ENCODE results near the gene TOP1. TPM values are rescaled to one million over a fixed set of nuclear protein-coding genes. Genes with fewer than 3 reads are reported as not detected.

Gene TOP1
- total and polyA plus RNA-seq, 2 of the 4 experiments (the other 2 are of a cell fraction) = 14.0 to 21.5 TPM

DNA sequence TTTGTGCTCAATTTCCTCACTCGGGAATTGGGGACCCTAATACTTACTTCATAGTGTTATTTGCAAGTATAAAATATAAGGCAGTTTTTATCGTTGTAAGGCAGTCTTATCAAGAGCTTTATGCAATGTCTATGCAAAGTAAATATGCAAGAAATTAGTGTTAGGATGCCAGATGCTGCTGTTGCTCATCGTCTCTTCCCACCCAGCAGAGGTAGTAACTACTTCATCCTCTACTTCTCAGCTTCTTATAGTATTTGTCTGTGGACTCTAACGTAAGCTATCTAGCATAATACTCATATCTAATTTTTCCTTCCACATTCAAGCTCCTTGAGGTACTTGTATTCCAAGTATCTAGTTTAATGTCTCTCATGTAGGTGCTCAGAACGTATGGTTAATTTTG is 120.3 kb downstream of the TOP1 start:
- no peak overlapping the region for H4K91ac ChIP-seq (ENCODE audit: insufficient read depth, low read depth, low read length)
- DNase-seq (no peak), ATAC-seq (ENCODE audit: low read depth) (no peak)
- peaks cover 57 to 99% of the 10 kb centered on the region in 2 experiments for H3K79me1 ChIP-seq (ENCODE audit: low read depth in 1 of 2, low read length in 2 of 2)
- ChIA-PET POLR2A (ENCODE audit: unreplicated experiment) (no interaction called here), CTCF (interaction anchor here (1.1 kb wide), 1 partner anchor 10 kb away, joined by 4 read pairs; no protein-coding TSS in a partner anchor)
- peaks cover 6% of the 10 kb centered on the region; the same call in 1 of the 2 replicates for H3K36me3 ChIP-seq (ENCODE audit: control insufficient read depth, insufficient read depth, low read length)
- no peaks in the 10 kb centered on the region for H3K9me3 ChIP-seq (ENCODE audit: control insufficient read depth, insufficient read depth, low read length)
- in situ Hi-C loops (cut with MboI; ENCODE audit: low sequenced_read_pairs) = no loop called here
- no peak overlapping the region for H2BK15ac ChIP-seq (ENCODE audit: low read depth, low read length)
- no peak overlapping the region for H2BK120ac ChIP-seq (ENCODE audit: low read depth, low read length)
- TF ChIP-seq MAZ (IDR thresholded peaks at IDR 0.05; ENCODE audit: borderline replicate concordance, low read depth, low read length) = no peak
- no peak for TF ChIP-seq NFE2L2 (IDR thresholded peaks at IDR 0.05; ENCODE audit: low read depth, low read length)
- TF ChIP-seq MAFK (IDR thresholded peaks at IDR 0.05; ENCODE audit: low read depth, low read length) = no peak
- TF ChIP-seq CEBPB (IDR thresholded peaks at IDR 0.05; ENCODE audit: low read depth, low read length) = no peak
- TF ChIP-seq BHLHE40 (IDR thresholded peaks at IDR 0.05; ENCODE audit: low read depth, low read length) = no peak
- TF ChIP-seq POLR2A (IDR thresholded peaks at IDR 0.05; ENCODE audit: low read depth, low read length) = no peak
- TF ChIP-seq, protein P1, sequence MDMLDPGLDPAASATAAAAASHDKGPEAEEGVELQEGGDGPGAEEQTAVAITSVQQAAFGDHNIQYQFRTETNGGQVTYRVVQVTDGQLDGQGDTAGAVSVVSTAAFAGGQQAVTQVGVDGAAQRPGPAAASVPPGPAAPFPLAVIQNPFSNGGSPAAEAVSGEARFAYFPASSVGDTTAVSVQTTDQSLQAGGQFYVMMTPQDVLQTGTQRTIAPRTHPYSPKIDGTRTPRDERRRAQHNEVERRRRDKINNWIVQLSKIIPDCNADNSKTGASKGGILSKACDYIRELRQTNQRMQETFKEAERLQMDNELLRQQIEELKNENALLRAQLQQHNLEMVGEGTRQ (IDR thresholded peaks at IDR 0.05; ENCODE audit: low read depth, low read length) = no peak
- no peak for TF ChIP-seq RAD21 (IDR thresholded peaks at IDR 0.05; ENCODE audit: low read length)
- TF ChIP-seq RCOR1 (IDR thresholded peaks at IDR 0.05; ENCODE audit: insufficient replicate concordance, low read length) = no peak
- TF ChIP-seq, protein P2, sequence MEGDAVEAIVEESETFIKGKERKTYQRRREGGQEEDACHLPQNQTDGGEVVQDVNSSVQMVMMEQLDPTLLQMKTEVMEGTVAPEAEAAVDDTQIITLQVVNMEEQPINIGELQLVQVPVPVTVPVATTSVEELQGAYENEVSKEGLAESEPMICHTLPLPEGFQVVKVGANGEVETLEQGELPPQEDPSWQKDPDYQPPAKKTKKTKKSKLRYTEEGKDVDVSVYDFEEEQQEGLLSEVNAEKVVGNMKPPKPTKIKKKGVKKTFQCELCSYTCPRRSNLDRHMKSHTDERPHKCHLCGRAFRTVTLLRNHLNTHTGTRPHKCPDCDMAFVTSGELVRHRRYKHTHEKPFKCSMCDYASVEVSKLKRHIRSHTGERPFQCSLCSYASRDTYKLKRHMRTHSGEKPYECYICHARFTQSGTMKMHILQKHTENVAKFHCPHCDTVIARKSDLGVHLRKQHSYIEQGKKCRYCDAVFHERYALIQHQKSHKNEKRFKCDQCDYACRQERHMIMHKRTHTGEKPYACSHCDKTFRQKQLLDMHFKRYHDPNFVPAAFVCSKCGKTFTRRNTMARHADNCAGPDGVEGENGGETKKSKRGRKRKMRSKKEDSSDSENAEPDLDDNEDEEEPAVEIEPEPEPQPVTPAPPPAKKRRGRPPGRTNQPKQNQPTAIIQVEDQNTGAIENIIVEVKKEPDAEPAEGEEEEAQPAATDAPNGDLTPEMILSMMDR (conservative IDR thresholded peaks at IDR 0.05; ENCODE audit: low read depth, low read length) = no peak
- no peak overlapping the region for H3K56ac ChIP-seq (ENCODE audit: extremely low read depth, insufficient read depth, low read length)
- dilution Hi-C loops (cut with HindIII; ENCODE audit: low sequenced_read_pairs, unreplicated experiment) = no loop called here
- no peak overlapping the region for H4K8ac ChIP-seq (ENCODE audit: low read depth in 2 of 2, low read length in 2 of 2)
- H2BK5ac ChIP-seq (ENCODE audit: low read depth, low read length, poor library complexity, severe bottlenecking) = no peak overlapping the region
- no peak overlapping the region for H2AK5ac ChIP-seq (ENCODE audit: low read depth, low read length)
- no peak overlapping the region for H2BK20ac ChIP-seq (ENCODE audit: low read depth, low read length)
- BruUV-seq (replicated peaks) = no TSS peak
- H3K27me3 ChIP-seq (ENCODE audit: control insufficient read depth, insufficient read depth, low read length) = no peaks in the 10 kb centered on the region
- H3K4me3 ChIP-seq (ENCODE audit: insufficient read depth, low read depth, low read length) = no peak overlapping the region
- peaks cover 100% of the 10 kb centered on the region for H4K20me1 ChIP-seq (ENCODE audit: insufficient read depth, low read length)
- H3K27ac ChIP-seq (ENCODE audit: insufficient read depth, low read length) = no peak overlapping the region
- no peak overlapping the region for H3K4ac ChIP-seq (ENCODE audit: low read depth, low read length)
- H3K4me1 ChIP-seq (ENCODE audit: control insufficient read depth, insufficient read depth, low read length) = peaks cover 6% of the 10 kb centered on the region
- intact Hi-C loops (cut with micrococcal nuclease) = no loop called here
- no peak overlapping the region for H3K14ac ChIP-seq (replicated peaks; ENCODE audit: low read depth, low read length)
- no peak overlapping the region for H3K23ac ChIP-seq (ENCODE audit: low read depth, low read length)
- H3K9me1 ChIP-seq (ENCODE audit: insufficient read depth, low read length) = peaks cover 64% of the 10 kb centered on the region
- no peak overlapping the region for H3K18ac ChIP-seq (ENCODE audit: low read depth, low read length)
- no peak overlapping the region for H3K4me2 ChIP-seq (ENCODE audit: low read depth, low read length)
- no peak overlapping the region for H3K9ac ChIP-seq (ENCODE audit: low read depth, low read length)
- no peak overlapping the region for H2AFZ ChIP-seq (replicated peaks; ENCODE audit: low read length, poor library complexity)
- WGBS, 2 experiments (ENCODE audit: extremely low coverage in 2 of 2, insufficient read length in 1 of 2) = no CpG with 5 or more reads among the region's 5 CpGs
- H2AK9ac ChIP-seq (replicated peaks; ENCODE audit: low read depth, low read length, poor library complexity) = no peak overlapping the region
- no peak overlapping the region for H4K5ac ChIP-seq (ENCODE audit: low read depth, low read length)
